Lung microvascular endothelial cell (primary cell): ENCODE measurements around the gene DRC7. TPM values are rescaled to one million over a fixed set of nuclear protein-coding genes. Genes with fewer than 3 reads are reported as not detected.

ENCODE experiments used
- DNase-seq, 2 donors: peaks; one replicate each; pipeline versions ENCODE4 v3.0.0 to v3.0.0-alpha.2; 2010; ENCODE audit warnings: low read depth in 2 of 2
- total RNA-seq: library from RNA; depleted of rRNA; stranded (reverse); fragments of >200 nt; gene quantifications from 2 replicates; pipeline ENCODE4 v1.2.1, GENCODE V29; 2014

The DRC7 gene
- total RNA-seq, 1 donor from 2014 or later = 0.20 TPM

- DNase-seq = no peak
These were observed 56.4 kb downstream of the DRC7 start for GRCh38 chr16:57750796-57751538.

GRCh38 chr16:57751539-57752202 lies 57.1 kb downstream of the DRC7 start:
- no peak for DNase-seq

GRCh38 chr16:57752203-57752580 lies 57.6 kb downstream of the DRC7 start:
- DNase-seq = no peak

GRCh38 chr16:57752581-57753447 lies 58.2 kb downstream of the DRC7 start:
- no peak for DNase-seq

GRCh38 chr16:57753448-57754353 lies 59.1 kb downstream of the DRC7 start:
- DNase-seq = no peak

GRCh38 chr16:57754354-57755060 lies 59.9 kb downstream of the DRC7 start:
- DNase-seq = no peak

- no peak for DNase-seq
These were observed 60.6 kb downstream of the DRC7 start for GRCh38 chr16:57755061-57755684.

GRCh38 chr16:57755726-57756423 lies 61.3 kb downstream of the DRC7 start:
- DNase-seq = no peak

- no peak for DNase-seq
These were observed 62.1 kb downstream of the DRC7 start for GRCh38 chr16:57756424-57757325.

- DNase-seq = peak; percentile 78 to 87
These were observed 62.8 kb downstream of the DRC7 start for GRCh38 chr16:57757326-57757786.

- no peak for DNase-seq
These were observed 63.3 kb downstream of the DRC7 start for GRCh38 chr16:57757883-57758282.

GRCh38 chr16:57758331-57759117 lies 63.9 kb downstream of the DRC7 start:
- no peak for DNase-seq

GRCh38 chr16:57759131-57759530 lies 64.5 kb downstream of the DRC7 start:
- no peak for DNase-seq

GRCh38 chr16:57759541-57760356 lies 65.1 kb downstream of the DRC7 start:
- DNase-seq = no peak

- no peak for DNase-seq
These were observed 66.0 kb downstream of the DRC7 start for GRCh38 chr16:57760357-57761160.

- no peak for DNase-seq
These were observed 66.7 kb downstream of the DRC7 start for GRCh38 chr16:57761301-57761700.
